T-helper 22 cell (primary cell): ENCODE measurements around the gene PTPRN2.
"Not testable (repeated sequence)": the region's sequence is repeated elsewhere in the genome, so short reads cannot be mapped to it uniquely, and the experiment has no call there.

Experiments used
- DNase-seq: peaks from one replicate; pipeline ENCODE4 v3.0.0-alpha.2; 2020; ENCODE audit warnings: low read depth

The PTPRN2 gene

DNA sequence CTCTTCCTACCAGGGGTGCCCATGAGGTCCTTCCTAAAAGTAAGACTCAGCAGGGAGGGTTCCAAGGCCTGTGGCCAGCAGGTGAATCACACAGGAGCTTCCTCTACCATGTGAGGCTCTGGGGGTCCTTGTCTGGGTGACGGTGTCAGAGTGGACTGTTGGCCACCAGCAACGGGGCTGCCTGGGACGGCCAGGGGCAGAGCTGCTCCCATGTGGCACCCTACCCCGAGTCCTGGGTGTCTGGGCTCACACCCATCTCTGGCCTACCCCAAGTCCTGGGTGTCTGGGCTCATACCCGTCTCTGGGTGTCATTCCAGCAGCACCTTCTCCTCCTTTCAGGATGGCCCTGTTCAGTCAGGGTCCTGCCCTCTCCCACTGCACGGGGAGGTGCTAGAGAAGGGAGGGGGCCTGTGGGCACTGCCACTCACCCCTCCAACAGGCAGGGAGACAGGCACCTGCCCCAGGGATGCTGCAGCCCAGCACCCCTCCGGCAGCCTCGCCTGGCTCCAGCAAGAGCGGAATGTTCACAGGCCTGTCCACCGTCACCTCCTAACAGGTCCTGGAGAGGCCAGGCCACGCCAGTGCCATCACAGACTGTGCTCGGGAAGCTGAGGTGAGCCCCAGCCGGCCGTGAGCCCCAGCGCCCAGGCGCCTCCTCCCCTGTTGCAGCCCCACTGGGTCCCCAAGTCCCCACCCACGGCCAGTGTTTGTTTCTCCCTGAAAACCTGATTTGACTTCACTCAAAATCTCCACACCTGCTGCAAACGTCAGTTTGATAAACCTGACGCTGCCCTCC, 143.7 kb downstream of the PTPRN2 start:
- DNase-seq, result no peak

DNA sequence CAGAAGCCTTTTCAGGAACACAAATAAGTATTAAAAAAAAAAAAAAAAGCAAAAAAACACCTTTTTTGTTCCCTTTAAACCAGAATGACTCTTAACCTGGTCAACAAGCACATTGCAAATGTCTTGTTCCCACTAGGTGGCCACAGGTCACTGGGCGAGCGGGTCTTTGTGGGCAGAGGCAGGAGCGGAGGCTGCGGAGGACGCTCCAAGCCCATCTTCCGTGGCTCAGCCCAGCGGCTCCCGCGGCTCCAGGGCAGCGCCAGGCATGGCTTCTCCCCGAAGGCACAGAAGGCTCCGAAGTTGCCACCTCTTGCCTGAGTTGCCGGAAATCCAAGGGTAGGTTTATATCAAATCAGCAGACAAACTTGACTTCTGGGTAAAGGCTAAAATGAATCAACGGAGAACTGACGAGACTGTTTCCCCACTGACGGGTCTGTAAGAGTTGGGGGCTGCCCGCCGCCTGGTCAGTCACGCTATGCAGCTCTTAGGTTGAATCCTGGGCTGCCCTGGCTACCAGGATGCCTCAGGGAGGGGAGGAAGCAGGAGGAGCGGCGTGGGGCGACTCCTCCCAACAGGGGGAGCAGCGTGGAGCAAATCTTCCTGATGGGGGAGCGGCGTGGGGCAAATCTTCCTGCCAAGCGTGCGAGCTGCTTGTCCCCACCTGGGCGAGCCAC, 144.5 kb downstream of the PTPRN2 start:
- no peak for DNase-seq

DNA sequence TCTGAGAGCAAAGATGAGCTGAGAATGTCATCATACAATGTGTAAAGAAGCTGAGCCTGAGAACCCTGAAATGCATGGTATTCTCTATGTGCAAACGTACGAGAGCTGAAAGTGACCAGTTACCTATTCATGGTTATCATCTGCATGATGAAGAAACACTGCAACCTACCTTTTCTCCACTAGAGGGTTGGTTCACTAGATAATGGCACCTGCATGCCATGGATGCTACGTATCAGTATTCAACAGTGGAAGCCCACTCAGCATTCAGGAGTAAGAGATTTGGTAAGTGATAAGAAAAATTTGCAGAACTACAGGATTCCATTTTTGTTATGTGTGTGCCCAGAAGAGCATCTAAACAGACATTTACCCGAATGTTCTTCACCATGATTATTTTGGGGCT, 145.4 kb downstream of the PTPRN2 start:
- no peak for DNase-seq

DNA sequence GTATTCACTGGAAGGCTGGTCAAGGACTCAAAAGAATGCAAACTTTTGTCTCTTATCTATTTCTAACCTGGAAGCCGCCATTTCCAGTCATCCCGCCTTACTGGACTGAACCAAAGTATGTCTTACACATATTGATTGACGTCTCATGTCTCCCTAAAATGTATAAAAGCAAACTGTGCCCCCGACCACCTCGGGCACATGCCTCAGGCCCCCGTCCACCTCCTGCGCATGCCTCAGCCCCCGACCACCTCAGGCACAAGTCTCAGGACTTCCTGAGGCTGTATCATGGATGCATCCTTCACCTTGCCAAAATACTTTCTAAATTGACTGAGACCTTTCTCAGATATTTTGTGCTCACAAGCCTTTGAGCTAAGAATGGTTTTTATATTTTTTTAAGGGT, 148.6 kb downstream of the PTPRN2 start:
- no peak for DNase-seq

DNA sequence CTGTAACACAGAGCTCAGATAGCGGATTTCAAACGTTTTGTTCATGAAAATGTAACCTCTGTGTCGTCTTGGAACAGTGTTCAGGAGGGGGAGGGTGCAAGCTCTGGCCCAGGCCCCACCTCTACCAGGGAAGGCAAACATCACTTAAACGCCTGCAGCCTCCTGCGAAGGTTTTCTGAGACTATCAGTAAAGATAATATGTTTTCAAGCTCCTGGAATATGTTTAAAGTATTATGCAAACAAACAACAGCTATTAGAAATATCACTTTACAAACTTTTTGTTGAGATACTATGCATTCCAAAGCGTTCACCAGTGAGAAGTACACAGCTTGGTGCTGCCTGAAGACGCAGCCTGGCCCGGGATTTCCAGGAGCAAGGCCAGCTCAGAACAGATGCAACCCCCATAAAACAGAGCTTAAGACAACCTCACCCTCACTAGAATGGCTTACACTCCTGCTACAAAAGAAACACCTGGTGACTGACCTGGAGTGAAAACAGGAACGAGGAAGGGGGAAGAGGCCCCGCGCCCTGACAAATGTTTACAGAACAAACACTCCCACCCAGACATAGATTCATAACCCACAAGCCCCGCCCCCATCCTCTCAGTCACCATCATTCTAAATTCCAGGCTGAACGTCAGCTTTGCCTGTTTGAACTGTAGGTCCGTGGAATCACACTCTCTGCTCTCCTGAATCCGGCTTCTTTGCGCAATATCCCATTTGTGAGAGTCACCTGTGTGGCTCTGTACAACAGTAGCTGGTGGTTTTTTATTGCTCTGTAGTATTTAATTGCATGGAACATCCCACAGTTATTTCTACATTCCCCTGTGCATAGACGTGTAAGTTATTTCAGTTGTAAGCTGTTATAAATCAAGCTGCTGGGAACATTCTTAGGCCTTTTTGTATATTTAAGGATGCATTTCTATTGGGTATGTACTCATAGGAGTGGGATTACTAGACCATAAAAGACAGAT, 155.0 kb downstream of the PTPRN2 start:
- DNase-seq, result no peak

DNA sequence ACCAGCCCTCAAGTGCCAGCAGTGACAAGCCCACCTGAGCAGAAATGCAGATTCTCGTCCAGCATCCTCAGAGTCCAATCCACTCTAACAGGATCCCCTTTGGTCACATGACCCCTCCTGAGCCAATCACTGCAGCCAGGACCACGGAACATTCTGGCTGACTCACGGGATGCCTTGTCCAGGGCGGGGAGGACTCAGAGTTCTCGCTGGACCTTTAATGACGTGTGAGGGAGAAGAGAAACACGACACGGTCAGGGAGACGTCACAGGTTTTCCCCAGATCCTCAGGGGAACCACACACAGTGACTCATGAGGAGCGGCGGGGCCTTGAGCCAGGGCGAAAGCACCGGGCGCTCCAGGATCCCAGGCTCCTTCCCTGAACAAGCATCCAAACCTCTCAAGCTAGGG, 155.7 kb downstream of the PTPRN2 start:
- DNase-seq, result no peak

DNA sequence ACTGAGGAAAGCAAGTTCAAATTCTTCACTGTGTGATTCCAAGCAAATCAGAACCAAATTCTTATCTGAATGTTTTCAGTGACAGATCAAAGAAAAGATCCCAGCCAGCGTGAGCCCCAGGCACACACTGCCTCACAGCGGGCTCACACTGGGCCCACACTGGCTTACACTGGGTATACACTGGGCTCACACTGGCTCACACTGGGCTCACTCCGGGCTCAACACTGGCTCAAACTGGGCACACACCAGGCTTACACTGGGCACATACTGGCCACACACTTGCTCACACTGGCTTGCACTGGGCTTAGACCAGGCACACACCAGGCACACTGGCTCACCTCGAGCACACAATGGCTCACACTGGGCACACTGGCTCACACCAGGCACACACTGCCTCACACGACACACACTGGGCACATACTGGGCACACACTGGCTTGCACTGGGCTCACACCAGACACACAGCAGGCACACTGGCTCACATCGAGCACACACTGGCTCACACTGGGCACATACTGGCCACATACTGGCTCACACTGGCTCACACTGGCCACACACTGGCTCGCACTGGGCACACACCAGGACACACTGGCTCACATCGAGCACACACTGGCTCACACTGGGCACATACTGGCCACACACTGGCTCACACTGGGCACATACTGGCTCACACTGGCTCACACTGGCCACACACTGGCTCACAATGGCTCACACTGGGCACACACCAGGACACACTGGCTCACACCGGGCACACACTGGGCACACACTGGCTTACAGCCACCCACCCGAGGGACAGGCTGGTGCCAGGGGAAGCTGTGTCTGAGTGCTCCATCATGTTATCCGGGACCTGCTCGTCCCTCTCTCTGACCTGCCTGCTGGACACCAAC, 156.3 kb downstream of the PTPRN2 start:
- no peak for DNase-seq

DNA sequence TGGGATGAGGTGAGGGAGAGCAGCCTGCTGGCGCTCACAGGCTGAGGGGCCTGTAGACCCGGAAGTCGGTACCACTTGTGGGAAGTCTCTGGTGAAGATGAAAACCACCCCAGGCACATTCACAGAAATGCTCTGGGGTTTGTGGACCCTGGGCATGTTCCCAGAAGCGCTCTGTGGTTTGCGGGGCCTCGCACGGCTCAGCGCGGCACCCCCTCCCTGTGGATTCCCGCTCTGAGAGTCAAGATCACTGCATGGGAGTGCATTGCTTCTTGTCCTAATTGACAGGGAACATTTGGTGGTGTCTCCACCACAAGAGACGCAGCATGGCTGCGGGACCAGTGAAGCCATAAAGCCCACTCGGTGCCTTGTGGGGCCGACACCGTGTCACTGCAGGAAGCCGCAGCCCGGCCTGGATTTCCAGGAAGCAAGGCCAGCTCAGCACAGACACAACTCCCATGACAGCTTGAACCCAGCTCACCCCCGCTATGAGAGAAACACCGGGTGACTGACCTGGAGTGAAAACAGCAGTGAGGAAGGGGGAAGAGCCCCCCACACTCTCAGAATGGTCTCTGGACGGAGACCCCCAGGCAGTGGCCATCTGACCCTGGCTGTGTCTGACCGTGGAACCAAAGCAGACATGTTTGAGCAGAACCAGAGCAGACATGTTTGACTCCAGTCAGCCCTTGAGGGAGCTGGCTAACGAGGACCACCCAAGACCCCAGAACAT, 157.2 kb downstream of the PTPRN2 start:
- DNase-seq, result no peak

DNA sequence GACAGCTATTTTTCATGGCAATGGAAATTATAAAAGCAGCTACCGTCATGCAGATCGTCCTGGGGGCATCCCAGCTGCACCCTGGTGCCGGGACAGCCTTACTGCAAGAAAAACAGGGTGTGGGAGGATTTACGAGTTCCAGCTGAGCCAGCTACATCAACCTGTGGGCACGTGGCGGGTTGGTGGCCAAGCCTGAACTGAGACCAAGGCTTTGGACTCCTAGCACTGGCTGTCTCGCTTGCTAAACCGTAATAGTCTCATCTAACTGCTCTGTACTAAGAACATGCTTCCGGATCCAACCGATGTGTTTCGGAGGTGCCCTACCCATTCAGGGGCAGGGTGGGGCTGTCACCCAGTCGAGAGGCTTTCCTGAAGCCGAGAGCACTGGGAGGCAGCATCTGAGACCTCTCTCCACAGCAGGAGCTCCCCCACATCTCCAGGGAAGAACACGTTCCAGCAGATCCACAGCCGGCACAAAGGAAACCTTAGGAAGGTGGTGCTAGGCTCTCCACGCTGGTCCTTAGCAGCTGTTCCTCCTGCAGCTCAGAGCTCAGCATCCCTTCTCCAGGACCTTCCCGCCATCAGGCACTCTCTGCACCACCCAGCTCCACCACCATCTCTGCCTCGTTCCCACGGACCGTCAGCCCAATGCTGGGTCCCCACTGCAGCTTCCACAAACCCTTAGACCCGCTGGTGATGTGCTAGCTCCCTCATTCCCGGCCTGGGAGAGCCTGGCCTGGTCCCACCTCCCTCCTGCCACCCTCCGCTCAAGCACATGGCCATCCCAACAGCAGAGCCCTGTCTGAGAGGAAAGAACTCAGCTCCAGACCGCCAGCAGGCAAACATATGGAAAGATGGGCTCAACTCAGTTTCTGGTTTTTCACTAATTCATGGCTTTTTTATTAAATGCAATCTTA, 158.5 kb downstream of the PTPRN2 start:
- no peak for DNase-seq

DNA sequence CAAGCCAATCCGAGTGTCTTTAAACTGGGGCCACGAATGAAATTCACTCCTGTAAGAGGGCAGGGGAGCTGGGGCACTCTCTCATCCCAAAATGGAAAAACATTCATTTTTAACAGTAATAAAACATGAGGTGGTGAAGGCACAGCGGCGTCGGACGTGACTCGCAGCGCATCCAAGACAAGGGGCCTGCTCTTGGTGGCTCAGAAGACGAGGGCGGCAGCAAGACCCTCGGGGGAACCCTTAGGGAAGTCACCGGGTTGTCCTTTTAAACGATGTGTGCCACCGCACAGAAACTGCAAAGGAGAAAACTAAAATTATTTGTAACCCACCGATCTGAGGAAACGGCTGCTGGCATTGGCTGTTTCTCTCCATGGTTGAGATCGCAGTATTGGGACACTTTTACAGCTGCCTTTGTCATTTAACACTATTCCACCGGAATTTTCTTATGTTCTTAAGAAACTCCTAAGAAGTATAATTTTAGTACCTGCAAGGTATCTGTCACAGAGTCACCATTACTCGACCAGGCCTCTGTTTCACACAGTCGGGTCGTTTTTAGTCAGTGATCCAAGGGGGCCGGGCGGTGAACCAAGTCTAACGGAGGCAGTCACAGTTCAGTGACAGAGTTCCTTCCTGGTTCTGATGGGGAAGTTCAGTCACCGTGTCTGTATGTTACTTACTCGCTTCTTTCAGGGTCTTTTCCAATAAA, 159.3 kb downstream of the PTPRN2 start:
- DNase-seq, result no peak

DNA sequence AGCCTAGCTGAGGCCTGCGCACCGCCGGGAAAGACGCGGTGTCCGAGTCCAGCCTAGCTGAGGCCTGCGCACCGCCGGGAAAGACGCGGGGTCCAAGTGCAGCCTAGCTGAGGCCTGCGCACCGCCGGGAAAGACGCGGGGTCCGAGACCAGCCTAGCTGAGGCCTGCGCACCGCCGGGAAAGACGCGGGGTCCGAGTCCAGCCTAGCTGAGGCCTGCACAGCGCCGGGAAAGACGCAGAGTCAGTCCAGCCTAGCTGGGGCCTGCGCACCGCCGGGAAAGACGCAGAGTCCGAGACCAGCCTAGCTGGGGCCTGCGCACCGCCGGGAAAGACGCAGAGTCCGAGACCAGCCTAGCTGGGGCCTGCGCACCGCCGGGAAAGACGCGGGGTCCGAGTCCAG, 161.9 kb downstream of the PTPRN2 start:
- not testable (repeated sequence) for DNase-seq

DNA sequence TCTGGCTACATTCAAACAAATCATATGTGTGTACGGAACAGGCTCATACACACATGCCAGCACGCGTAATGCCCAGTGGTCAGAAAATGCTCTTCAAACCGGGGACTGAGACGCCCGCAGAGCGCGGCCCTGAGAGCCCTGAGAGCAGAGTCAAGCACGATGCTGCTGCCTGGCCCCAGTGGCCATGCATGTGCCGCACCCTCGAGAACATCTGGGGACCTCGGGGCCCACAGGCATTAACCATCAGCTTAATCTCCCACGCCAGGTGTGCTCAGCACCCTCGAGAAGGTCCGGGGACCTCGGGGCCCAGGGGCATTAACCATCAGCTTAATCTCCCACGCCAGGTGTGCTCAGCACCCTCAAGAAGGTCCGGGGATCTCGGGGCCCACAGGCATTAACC, 163.1 kb downstream of the PTPRN2 start:
- no peak for DNase-seq

DNA sequence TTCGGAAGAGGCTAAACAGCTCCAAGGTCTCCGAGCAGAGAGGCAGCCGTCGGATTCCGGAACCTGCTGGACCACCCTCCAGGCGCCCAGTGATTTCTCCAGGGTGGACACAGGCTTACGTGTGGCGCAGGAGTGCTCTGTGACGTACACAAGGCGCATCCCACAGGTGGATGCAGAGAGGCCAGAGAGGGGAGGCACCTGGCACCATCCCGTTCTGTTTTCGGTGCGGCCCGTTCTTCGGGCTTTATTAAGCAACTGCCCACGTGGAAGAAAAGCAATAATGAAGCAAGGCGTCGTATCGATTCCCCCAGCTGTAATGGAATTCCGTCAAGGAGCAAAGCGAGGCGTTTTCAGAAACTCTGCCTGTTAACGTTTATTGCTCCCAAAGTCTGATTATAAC, 163.6 kb downstream of the PTPRN2 start:
- DNase-seq, result no peak

DNA sequence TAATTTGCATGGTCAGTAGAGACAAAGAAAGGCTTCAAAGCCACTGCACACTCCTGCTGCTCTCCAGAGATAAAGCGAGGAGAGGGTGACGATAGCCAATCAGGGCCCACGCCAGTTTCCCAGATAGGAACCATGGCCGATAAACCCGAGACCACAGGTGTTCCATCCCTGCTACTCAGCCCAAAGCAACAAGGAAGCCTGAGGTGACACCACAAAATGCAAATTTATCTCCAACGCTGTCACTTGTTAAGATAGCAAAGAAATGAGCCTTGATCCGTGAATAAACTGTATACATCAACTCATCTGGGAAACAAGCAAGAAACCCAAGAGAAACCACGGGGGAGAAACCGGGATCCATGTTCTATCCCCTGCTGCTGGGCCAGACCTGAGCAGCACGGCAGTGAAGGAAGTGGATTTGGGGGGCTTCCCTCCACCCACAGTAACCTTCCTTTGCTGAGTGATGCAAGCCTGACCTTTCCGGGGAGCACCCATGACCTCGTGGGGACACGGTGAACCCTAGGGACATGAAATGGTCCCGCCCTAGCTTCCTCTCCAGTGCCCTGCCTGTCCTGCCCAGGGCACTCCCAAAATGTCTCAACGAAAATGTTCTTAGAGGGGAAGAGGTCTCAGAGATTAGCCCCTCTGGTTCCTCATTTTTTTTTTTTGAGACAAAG, 164.6 kb downstream of the PTPRN2 start:
- DNase-seq, result no peak

DNA sequence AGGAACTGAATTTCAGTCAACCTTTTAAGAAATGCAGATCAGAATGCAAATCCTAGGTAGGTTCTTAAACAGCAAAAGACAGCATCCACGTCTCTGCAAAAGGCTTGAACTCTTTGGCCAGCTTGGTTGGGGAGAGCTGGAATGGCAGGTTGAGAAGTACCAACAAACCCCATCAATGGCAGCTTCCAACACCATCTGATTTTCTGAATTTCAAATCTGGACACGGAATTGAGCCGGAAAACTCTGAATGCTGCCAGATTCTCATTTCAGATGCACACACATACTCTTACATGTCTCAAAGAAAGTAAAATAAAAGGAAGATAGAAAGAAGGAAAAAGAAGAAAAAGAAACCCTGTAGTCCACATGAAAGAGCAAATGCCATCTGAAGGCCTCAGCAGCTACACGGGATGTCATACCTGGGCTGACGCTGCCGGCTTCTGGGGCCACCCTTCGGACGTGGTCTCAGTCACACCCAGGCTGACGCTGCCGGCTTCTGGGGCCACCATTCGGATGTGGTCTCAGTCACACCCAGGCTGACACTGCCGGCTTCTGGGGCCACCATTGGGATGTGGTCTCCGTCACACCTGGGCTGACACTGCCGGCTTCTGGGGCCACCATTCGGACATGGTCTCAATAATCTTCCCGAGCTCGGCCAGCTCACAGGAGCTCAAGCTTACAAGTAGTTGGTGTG, 165.3 kb downstream of the PTPRN2 start:
- DNase-seq, result no peak

DNA sequence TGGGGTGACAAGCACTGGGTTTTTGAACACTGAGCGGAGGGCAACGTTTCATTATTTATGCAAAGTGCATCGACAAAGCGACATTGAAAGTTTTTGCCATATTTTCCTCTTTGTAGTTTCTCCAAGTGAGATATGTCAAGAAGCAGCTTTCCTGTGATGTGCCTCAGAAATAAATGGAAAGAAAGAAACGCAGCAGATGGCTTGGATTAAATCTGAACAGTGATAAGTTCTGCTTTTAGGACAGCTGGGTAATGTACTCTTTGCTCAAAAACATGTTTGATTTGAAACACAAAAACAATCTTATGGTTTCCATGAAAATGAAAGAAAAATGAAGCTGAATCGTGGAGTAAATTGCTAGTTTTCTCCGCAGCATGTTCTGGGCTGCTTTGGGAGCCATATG, 166.3 kb downstream of the PTPRN2 start:
- DNase-seq, result no peak

DNA sequence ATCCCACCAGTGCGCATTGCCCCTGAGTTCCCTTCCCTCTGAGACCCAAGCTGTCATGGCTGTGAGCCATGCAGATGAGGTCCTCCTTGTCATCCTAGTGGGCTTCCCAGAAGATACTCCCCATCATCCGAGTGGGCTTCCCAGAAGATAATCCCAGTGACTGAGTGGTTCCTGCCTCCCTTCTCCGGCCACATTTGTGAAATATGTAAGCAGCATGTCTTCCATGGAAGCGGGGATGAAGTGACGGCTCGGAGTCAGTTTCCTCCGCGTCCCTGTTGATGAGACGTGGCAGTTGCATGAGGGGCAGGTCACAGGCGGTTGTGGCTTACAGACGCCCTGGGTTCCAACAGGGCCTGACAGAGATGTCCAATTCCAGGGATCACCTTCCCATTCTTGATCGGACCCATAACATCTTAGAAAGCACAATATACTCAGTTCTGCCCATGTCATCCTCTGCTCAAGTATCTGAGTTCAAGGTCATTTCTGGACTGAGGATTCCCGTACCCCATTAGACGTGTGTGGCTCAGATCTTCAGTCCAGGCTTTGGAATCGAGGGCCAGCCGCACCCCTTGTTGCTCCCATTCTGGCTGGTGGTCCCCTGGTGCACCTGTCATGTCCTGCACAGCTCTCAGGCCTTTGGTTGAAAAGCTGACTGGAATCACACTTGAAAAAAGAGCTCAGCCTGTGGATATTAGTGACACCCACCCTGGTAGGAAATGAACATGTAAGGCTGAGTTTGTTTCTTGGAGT, 166.9 kb downstream of the PTPRN2 start:
- DNase-seq, result no peak
